CD1c-positive myeloid dendritic cell (primary cell): ENCODE data around the gene KCNJ15.
"Not testable (repeated sequence)": the region's sequence is repeated elsewhere in the genome, so short reads cannot be mapped to it uniquely, and the experiment has no call there.

Experiments
- DNase-seq: peaks from one replicate; pipeline ENCODE4 v3.0.0-alpha.2; 2016; ENCODE audit errors: extremely low spot score

The KCNJ15 gene

GRCh38 chr21:38256599-38257302 is at the start of gene KCNJ15:
KCNJ15 (plus strand) TSS chr21:38256991; CDS start chr21:38299262, 42,271 bp downstream.
- no peak for DNase-seq

- no peak for DNase-seq
Measured at GRCh38 chr21:38208118-38208517, 48.7 kb upstream of the KCNJ15 start.

- DNase-seq, result no peak
Measured at GRCh38 chr21:38211321-38211720, 45.5 kb upstream of the KCNJ15 start.

GRCh38 chr21:38212706-38213105 is 44.1 kb upstream of the KCNJ15 start:
- DNase-seq, result no peak

- DNase-seq, result peak; percentile 90
Measured at GRCh38 chr21:38219049-38219628, 37.7 kb upstream of the KCNJ15 start.

GRCh38 chr21:38220270-38220737 is 36.5 kb upstream of the KCNJ15 start:
- DNase-seq, result peak; percentile 42

GRCh38 chr21:38221594-38221993 is 35.2 kb upstream of the KCNJ15 start:
- DNase-seq, result peak; percentile 11

GRCh38 chr21:38223893-38224540 is 32.8 kb upstream of the KCNJ15 start:
- DNase-seq, result peak; percentile 20

- no peak for DNase-seq
Measured at GRCh38 chr21:38227401-38227800, 29.4 kb upstream of the KCNJ15 start.

GRCh38 chr21:38228115-38228514 is 28.7 kb upstream of the KCNJ15 start:
- DNase-seq, result no peak

GRCh38 chr21:38228537-38228936 is 28.3 kb upstream of the KCNJ15 start:
- no peak for DNase-seq

GRCh38 chr21:38229260-38229877 is 27.4 kb upstream of the KCNJ15 start:
- no peak for DNase-seq

GRCh38 chr21:38234395-38235142 is 22.2 kb upstream of the KCNJ15 start:
- DNase-seq, result no peak

- DNase-seq, result not testable (repeated sequence)
Measured at GRCh38 chr21:38235251-38235650, 21.5 kb upstream of the KCNJ15 start.

GRCh38 chr21:38236232-38236631 is 20.6 kb upstream of the KCNJ15 start:
- DNase-seq, result no peak

- DNase-seq, result no peak
Measured at GRCh38 chr21:38239672-38240071, 17.1 kb upstream of the KCNJ15 start.

GRCh38 chr21:38240129-38240528 is 16.7 kb upstream of the KCNJ15 start:
- no peak for DNase-seq

GRCh38 chr21:38241029-38241740 is 15.6 kb upstream of the KCNJ15 start:
- DNase-seq, result no peak

- DNase-seq, result peak; percentile 59
Measured at GRCh38 chr21:38242061-38242460, 14.7 kb upstream of the KCNJ15 start.

GRCh38 chr21:38243732-38244406 is 12.9 kb upstream of the KCNJ15 start:
- DNase-seq, result no peak

GRCh38 chr21:38244407-38244787 is 12.4 kb upstream of the KCNJ15 start:
- DNase-seq, result no peak
